ENCODE data around the gene KDM5A.

GRCh38 chr12:422526-422925 is 33.4 kb upstream of the KDM5A start:
- no peak for TF ChIP-seq YY1 (IDR thresholded peaks at IDR 0.05; ENCODE audit: insufficient read depth, insufficient read length)
- no peak for TF ChIP-seq ZNF274 (IDR thresholded peaks at IDR 0.05; ENCODE audit: low read depth, low read length)

Data from NT2/D1 (cell line).